NCI-H460 (cell line): ENCODE measurements around the gene DIAPH2. TPM values are rescaled to one million over a fixed set of nuclear protein-coding genes. Genes with fewer than 3 reads are reported as not detected.
A peak's percentile ranks its signal among the peaks of the same experiment; 100 is the strongest.

Experiments
- DNase-seq: peaks from one replicate; pipeline ENCODE4 v3.0.0-alpha.2; 2016; ENCODE audit warnings: low read depth; ENCODE audit errors: extremely low read depth
- polyA plus RNA-seq: library from polyadenylated mRNA; depleted of rRNA; stranded (reverse); fragments of >200 nt; gene quantifications from 2 replicates; pipeline ENCODE4 v1.2.3, GENCODE V29; 2014; cell fraction: nucleus; rRNA removed
- total RNA-seq: library from RNA; depleted of rRNA; stranded (reverse); fragments of >200 nt; shearing (Covaris generic); gene quantifications from 2 replicates; pipeline ENCODE4 v1.2.3, GENCODE V29; 2014; rRNA removed

Gene DIAPH2
- total RNA-seq, result 27.0 and 29.6 TPM in 2 replicates
- 4.7 and 5.6 TPM in 2 replicates for polyA plus RNA-seq

DNA sequence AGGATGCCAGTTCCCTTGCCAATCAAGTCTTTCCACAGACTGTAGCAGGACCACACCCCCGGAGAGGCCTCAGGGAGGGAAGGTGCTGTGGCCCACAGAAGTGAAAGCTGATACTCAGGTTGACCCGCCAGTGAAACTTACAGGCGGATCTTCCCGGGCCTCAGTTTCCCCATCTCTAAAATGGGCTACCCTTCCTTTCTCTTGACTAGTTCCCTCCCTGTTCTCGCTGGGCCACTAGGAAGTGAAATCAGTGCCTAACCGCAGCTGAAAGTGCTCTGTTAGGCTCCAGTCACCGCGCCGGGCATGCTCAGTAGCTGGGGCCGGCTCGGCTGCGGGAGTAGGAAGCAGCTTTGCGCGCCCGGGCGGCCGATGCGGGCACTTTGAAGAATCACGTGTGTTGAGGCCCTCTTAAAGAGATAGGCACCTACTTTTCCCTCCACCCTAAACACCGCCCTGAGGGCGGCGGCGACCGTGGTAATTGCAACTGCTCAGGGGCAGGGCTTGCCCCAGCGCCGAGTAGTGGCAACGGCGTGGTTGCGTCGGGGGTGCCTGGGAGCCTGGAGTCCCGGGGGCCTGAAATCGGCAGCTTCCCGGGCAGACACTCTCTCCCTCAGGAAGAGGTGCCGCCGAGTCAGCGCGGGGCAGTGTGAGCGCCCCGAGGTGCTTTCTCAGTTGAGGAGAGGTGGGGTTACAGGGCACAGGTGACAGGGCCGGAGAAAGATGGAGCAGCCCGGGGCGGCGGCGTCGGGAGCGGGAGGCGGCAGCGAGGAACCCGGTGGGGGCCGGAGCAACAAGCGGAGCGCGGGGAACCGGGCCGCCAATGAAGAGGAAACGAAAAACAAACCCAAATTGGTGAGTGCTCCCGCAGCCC, at the start of gene DIAPH2:
Gene DIAPH2 (plus strand): TSS at position 504 of the 871 bp plus-strand sequence.
- DNase-seq, result peak; percentile 74

DNA sequence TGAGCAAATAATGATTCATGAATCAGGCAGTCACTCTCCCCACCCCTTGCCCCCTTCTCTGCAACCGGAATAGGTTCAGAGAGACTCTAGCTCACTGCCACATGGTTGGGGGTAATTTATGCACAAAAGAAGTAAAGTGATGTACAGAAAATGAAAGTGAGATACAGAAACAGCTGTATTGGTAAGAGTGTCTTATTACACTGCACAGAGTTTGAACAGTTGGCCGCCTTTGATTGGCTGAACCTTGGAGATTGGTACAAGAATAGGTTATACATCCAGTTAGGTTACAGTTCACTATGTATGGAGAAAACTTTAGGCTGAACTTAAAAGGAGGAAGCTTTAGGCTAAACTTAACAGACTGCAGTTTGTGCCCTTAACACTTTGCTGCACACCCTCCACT, 34.6 kb upstream of the DIAPH2 start:
- no peak for DNase-seq

DNA sequence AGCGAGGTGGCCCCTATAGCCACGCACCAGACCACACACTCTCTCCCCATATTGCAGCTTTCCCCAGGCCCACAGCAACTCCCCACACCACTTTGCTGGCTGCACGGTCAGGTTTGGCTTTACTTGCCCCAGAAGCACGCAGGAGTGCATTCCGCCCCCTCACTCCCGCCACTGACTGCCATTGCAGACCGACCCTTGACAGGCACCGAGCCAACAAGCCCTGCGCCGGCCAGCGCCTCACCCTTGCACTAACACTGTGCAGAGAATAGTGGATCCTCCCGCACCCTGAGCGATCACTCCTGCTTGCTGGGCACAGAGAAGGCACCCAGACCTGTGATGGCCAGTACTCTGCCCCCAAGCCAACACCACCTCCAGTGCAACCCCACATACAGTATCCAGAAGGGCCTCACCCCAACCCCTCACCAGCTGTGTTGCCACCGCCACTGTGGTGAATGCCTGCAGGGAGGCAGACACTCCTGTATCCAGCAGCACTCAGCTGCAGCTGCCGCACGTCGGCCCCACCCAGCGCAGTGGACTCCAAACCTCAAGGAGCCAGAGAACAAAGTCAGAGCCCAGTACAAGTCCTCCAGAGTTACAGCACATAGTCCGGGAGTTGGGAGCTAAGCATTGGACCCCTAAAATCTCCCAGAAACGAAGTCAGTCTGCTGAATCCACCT, 28.6 kb upstream of the DIAPH2 start:
- no peak for DNase-seq

DNA sequence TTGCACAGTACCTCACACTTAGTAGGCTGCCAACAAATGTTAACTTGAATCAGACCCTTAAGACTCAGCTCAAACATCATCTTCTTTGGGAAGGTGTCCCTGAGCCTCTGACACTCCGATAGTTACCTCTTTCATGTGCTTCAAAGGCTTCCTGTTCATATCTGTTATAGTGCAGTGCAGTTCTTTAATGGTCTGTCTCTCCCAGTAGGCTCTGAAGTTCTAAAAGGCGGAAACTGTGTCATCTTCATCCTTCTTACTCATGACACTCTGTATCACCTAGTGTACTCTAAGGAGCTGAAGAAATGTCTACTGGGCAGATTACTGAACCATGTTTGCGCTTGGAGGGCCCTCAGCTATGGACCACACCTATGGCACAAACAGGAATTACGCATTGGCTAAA, 2.1 kb upstream of the DIAPH2 start:
- DNase-seq, result no peak

DNA sequence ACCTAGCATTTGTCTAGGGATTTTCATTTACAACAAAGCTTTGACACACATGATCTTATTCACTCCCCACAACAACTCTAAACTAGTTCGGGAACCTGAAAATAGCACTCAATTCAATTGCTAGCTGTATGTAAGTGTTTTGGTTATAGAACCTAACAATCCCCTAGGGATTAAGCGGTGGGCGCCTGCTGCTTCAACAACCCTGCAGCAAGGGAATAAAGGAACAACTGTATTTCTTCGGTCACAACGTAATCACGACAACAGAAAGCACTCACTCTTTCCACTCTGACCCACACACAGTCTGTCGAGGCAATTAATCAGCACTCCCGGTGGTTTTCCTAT, 674 bp upstream of the DIAPH2 start:
- DNase-seq, result no peak

- peak; percentile 31 for DNase-seq
Measured at GRCh38 chrX:96685210-96686099, 813 bp downstream of the DIAPH2 start.

- no peak for DNase-seq
Measured at GRCh38 chrX:96687776-96688175, 3.1 kb downstream of the DIAPH2 start.

DNA sequence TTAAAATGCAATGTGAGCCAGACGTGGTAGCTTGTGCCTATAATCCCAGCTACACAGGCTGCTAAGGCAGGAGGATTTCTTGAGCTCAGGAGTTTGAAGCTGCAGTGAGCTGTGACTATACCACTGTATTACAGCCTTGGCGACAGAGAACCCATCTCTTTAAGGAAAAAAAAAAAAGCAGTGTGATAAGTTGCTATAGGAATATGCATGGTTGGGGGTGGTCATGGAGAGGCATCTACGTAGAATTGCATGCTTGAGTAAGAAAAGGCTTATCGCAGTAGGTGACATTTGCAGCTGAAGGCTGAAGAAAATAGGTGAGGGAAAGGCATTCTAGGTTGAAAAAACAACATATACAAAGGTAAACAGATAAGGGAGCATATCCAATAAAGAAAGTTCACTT, 4.1 kb downstream of the DIAPH2 start:
- no peak for DNase-seq

- DNase-seq, result no peak
Measured at GRCh38 chrX:96689991-96690390, 5.3 kb downstream of the DIAPH2 start.

DNA sequence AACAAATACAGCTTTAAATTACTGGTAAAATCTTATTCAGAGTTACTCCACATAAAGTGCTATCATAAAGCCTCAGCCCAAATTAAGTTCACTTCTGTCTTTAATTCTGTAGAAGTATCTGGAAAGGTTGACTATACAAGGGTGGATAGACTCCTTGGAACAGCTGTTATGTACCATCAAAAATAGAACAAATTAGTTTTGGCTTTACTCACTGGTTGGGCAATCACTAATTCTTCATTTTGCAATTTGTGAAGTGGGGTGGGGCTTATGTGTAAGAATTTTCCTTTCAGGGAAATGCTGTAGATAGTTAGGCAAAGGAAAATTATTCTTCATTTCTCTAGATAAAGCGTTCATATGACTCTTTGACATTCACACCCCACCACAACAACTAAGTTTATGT, 7.8 kb downstream of the DIAPH2 start:
- DNase-seq, result no peak

GRCh38 chrX:96692890-96693289, 8.2 kb downstream of the DIAPH2 start:
- DNase-seq, result no peak

DNA sequence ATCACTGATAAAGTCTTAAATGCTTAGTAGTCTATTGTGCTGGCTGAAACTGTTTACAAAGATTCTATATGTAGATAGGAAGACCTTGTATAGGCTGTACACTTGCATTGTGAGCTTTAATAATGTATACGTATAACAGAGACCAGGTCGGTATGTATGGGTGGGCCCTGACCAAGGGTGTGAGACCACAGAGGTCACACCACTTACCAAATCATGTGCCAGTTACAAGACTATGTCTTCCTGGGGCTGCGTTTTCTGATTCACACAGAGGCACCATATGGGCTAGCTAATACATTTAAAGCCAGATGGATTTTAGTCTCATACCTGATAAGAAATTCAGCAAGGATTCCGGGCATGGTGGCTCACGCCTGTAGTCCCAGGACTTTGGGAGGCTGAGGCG, 8.8 kb downstream of the DIAPH2 start:
- no peak for DNase-seq

- DNase-seq, result no peak
Measured at GRCh38 chrX:96696462-96696861, 11.8 kb downstream of the DIAPH2 start.

GRCh38 chrX:96700625-96701024, 16.0 kb downstream of the DIAPH2 start:
- DNase-seq, result no peak

DNA sequence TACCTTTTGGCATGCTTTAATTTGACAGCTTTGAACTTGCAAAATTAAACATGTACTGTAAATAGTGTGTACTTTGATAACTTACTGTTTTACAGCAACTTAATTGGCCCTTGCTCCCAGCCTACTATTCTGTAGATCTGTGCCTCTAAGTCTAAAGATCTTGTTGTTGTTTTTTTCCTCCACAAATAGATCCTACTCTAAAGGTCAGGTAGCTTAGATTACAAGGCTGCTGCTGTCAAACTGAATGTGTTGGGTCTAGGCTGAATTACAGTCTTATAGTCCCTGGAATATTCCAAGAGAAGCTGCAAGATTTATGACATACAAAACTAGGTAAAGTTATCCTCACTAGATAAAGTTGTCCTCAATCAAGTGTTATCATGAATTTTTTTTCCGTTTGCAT, 18.7 kb downstream of the DIAPH2 start:
- DNase-seq, result no peak

- no peak for DNase-seq
Measured at GRCh38 chrX:96703816-96704215, 19.2 kb downstream of the DIAPH2 start.

GRCh38 chrX:96704629-96705028, 20.0 kb downstream of the DIAPH2 start:
- DNase-seq, result no peak

DNA sequence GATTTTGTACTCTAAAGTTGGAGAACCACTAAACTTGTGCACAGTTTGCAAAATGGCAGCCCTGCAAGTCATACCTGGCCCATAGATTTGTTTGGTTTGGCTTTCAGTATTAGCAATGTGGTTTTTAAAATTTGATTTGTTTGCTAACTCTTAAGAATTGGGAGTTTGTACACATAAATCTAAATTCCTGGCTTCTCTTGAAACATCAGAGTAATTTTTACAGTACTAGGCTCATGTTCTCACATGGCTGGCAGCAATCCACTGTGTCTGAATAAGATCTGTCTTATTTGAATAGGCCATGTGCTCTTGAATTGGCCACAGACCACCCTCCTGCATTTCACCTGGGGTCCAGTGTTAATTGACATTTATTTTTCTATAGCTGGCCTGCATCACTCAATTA, 21.3 kb downstream of the DIAPH2 start:
- no peak for DNase-seq

GRCh38 chrX:96707804-96708203, 23.2 kb downstream of the DIAPH2 start:
- DNase-seq, result no peak

- no peak for DNase-seq
Measured at GRCh38 chrX:96710031-96710430, 25.4 kb downstream of the DIAPH2 start.

DNA sequence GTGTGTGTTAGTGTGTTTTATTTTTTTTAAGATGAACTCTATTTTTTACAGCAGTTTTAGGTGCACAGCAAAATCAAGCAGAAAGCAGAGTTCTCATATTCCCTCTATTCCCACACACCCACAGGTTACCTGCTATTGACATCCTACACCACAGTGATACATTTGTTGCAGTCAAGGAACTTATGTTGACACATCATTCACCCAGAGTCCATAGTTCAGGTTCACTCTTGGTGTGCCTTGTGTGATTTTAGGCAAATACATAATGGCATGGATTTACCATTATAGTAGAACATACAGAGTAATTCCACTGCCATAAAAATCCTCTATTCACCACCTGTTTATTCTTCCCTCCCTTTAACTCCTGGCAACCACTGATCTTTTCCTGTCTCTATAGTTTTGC, 28.7 kb downstream of the DIAPH2 start:
- DNase-seq, result no peak
